ENCODE results near the gene KMT2A.
"Not testable (repeated sequence)": the region's sequence is repeated elsewhere in the genome, so short reads cannot be mapped to it uniquely, and the experiment has no call there.

The KMT2A gene

GRCh38 chr11:118441770-118442275 lies 5.5 kb downstream of the KMT2A start:
- peak overlapping the region; percentile 50 for H3K4me3 Mint-ChIP-seq

DNA sequence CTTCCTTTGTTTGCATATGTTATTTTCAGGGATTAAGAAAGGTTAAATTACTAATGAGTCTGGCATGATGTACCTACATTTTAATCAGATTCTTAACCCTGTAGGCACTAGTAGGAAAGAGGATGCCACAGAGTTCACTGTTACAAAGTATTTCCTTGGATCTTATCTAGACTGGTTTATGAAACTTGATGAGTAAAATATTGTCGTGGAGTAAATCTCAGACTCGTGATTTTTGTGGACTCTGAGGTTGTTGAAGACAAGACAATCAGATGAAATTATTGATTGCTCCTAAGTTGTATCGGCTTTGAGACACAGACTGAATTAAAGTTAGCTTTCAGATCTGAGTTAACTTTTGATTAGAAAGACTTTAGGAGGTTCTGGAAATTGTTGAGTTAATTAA lies 6.0 kb downstream of the KMT2A start:
- H3K4me1 Mint-ChIP-seq (ENCODE audit: low read depth): peaks cover 73% of the 10 kb centered on the region
- peaks cover 58% of the 10 kb centered on the region for H3K36me3 Mint-ChIP-seq (ENCODE audit: low read depth)
- H3K4me3 Mint-ChIP-seq: peak overlapping the region; percentile 50
- H3K27me3 Mint-ChIP-seq (ENCODE audit: low read depth): no peaks in the 10 kb centered on the region
- DNase-seq (ENCODE audit: low spot score): no peak
- no peaks in the 10 kb centered on the region for H3K9me3 Mint-ChIP-seq
- peak overlapping the region; percentile 38 for H3K27ac Mint-ChIP-seq

More at GRCh38 chr11:118441770-118442275, 5.5 kb downstream of the KMT2A start:
- Mint-ChIP-seq H3K27me3 (ENCODE audit: low read depth) (no peaks in the 10 kb centered on the region), H3K27ac (peak overlapping the region; percentile 38), H3K4me1 (ENCODE audit: low read depth) (peaks cover 68% of the 10 kb centered on the region), H3K36me3 (ENCODE audit: low read depth) (peaks cover 55% of the 10 kb centered on the region), H3K9me3 (no peaks in the 10 kb centered on the region)
- DNase-seq (ENCODE audit: low spot score): no peak

DNA sequence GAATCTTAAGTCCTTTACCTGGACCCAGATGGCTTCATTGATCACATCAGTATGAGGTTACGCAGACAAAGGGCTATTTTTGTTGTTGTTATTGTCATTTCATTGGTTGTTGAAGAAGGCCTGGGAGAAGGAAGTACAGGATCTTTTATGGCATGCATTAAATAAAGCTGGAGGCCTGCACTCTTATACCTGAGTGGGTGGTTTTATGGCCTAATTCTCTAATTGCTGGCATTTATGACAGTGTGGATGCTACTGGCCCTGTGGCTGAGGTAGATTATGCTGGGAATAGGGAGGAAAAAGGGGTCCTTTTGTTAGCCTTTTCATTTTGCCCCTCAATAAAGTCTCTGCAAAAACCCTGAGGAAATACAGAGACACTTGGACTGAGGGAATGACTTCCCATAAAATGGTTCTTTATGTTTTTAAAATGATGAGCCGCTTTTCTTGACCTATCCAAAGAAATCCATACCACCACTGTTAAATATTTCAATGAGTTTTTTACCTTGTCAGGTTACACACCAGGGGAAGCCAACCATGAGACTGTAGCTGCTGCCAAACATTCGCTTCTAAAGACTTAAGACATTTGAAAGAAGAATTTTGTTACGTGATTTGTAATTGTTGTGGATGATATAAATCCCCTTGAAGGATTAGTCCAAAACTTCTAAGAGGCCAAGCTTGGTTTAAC lies 6.8 kb downstream of the KMT2A start:
- DNase-seq (ENCODE audit: low spot score): no peak
- H3K27me3 Mint-ChIP-seq (ENCODE audit: low read depth): no peaks in the 10 kb centered on the region
- peak overlapping the region; percentile 53 for H3K27ac Mint-ChIP-seq
- peaks cover 77% of the 10 kb centered on the region for H3K4me1 Mint-ChIP-seq (ENCODE audit: low read depth)
- H3K9me3 Mint-ChIP-seq: no peaks in the 10 kb centered on the region
- peaks cover 64% of the 10 kb centered on the region for H3K36me3 Mint-ChIP-seq (ENCODE audit: low read depth)
- peak overlapping the region; percentile 37 for H3K4me3 Mint-ChIP-seq

DNA sequence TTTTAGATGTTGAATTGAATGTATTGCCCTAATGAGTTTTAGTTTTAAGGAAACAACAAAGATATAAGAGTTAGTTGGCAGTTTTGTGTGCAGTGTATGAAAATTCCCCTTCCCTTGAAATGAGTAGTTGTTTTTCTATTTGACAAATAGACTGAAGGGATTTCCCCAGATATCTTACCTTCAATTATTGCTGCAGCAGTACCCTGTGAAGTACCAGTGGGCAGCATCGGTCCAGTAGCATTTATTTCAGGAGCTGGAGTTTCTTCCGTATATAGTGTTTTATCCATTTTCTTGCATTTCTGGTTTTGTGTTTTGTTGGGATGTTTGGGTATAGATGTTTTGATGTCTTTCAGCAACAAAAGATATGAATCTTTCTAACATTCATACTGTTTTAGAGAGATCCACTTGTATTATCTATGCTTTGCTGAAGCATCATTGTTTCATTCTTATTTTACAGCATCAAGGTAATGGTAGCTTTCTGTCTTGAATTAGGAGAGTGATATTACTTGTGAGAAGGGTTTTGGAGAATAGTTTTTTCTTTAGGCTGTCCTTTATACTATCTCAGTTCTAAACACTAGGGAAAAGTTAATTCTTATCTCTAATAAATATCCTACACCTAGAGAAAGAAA lies 7.4 kb downstream of the KMT2A start:
- peak overlapping the region; percentile 37 for H3K4me3 Mint-ChIP-seq
- H3K9me3 Mint-ChIP-seq: no peaks in the 10 kb centered on the region
- peak overlapping the region; percentile 14 for H3K27ac Mint-ChIP-seq
- no peaks in the 10 kb centered on the region for H3K27me3 Mint-ChIP-seq (ENCODE audit: low read depth)
- H3K4me1 Mint-ChIP-seq (ENCODE audit: low read depth): peaks cover 82% of the 10 kb centered on the region
- DNase-seq (ENCODE audit: low spot score): peak; percentile 19
- peaks cover 66% of the 10 kb centered on the region for H3K36me3 Mint-ChIP-seq (ENCODE audit: low read depth)

DNA sequence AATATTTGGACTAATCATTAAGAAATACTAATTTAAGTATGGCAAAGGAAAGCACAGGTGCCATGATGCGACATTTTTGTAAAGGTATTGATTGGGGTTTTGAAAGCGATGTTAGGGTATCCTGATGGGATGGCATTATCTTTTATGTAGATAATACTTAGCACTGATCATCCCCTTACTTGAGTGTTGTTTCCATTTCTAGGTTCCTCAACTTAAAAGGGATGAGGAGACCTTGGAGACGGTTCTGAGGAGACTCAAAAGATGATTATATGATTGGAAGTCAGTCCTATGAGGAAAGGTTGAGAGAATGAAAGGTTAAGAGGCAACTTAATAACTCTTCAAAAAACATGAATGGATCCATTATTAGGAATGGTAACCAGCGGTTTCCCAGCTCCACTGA lies 11.1 kb downstream of the KMT2A start:
- H3K27ac Mint-ChIP-seq: peak overlapping the region; percentile 28
- H3K4me1 Mint-ChIP-seq (ENCODE audit: low read depth): peaks cover 64% of the 10 kb centered on the region
- peaks cover 53% of the 10 kb centered on the region for H3K36me3 Mint-ChIP-seq (ENCODE audit: low read depth)
- peak overlapping the region; percentile 53 for H3K4me3 Mint-ChIP-seq
- no peaks in the 10 kb centered on the region for H3K9me3 Mint-ChIP-seq
- H3K27me3 Mint-ChIP-seq (ENCODE audit: low read depth): no peaks in the 10 kb centered on the region
- DNase-seq (ENCODE audit: low spot score): no peak

GRCh38 chr11:118448294-118448693 lies 12.0 kb downstream of the KMT2A start:
- no peaks in the 10 kb centered on the region for H3K9me3 Mint-ChIP-seq
- H3K27ac Mint-ChIP-seq: peak overlapping the region; percentile 19
- peaks cover 58% of the 10 kb centered on the region for H3K36me3 Mint-ChIP-seq (ENCODE audit: low read depth)
- peak overlapping the region; percentile 53 for H3K4me3 Mint-ChIP-seq
- peaks cover 61% of the 10 kb centered on the region for H3K4me1 Mint-ChIP-seq (ENCODE audit: low read depth)
- no peaks in the 10 kb centered on the region for H3K27me3 Mint-ChIP-seq (ENCODE audit: low read depth)
- peak; percentile 29 for DNase-seq (ENCODE audit: low spot score)

DNA sequence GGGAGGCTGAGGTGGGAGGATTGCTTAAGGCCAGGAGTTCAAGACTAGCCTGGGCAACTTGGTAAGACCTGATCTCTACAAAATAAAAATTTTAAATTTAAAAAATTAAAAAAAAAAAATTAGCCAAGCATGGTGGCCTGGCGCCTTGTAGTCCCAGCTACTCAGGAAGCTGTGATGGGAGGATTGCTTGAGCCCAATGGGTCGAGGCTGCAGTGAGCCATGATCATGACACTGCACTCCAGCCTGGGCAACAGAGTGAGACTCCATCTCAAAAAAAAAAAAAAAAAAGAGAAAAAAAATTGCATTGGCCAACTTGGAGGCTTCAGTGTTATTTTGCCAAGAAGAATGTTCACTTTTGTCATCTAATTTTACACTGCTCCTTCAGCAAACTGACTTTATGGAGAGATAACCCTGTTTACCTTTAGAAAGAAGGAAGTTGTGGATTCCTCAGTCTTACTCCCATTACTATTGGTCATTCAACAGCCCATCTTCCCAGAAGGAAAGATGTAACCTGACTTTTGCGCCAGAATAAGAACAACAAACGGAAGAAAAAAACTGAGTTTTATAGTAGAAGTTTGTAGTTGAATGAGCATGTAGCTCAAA lies 13.1 kb downstream of the KMT2A start:
- H3K27me3 Mint-ChIP-seq (ENCODE audit: low read depth): no peaks in the 10 kb centered on the region
- DNase-seq (ENCODE audit: low spot score): no peak
- no peak overlapping the region for H3K4me3 Mint-ChIP-seq
- no peak overlapping the region for H3K27ac Mint-ChIP-seq
- H3K4me1 Mint-ChIP-seq (ENCODE audit: low read depth): peaks cover 56% of the 10 kb centered on the region
- peaks cover 61% of the 10 kb centered on the region for H3K36me3 Mint-ChIP-seq (ENCODE audit: low read depth)
- H3K9me3 Mint-ChIP-seq: no peaks in the 10 kb centered on the region

GRCh38 chr11:118450451-118450850 lies 14.2 kb downstream of the KMT2A start:
- no peak for DNase-seq (ENCODE audit: low spot score)
- peaks cover 52% of the 10 kb centered on the region for H3K4me1 Mint-ChIP-seq (ENCODE audit: low read depth)
- no peaks in the 10 kb centered on the region for H3K9me3 Mint-ChIP-seq
- no peaks in the 10 kb centered on the region for H3K27me3 Mint-ChIP-seq (ENCODE audit: low read depth)
- H3K4me3 Mint-ChIP-seq: no peak overlapping the region
- no peak overlapping the region for H3K27ac Mint-ChIP-seq
- peaks cover 56% of the 10 kb centered on the region for H3K36me3 Mint-ChIP-seq (ENCODE audit: low read depth)

GRCh38 chr11:118462178-118462577 lies 25.9 kb downstream of the KMT2A start:
- H3K4me3 Mint-ChIP-seq: no peak overlapping the region
- no peak for DNase-seq (ENCODE audit: low spot score)
- H3K27ac Mint-ChIP-seq: no peak overlapping the region
- peaks cover 15% of the 10 kb centered on the region for H3K4me1 Mint-ChIP-seq (ENCODE audit: low read depth)
- no peaks in the 10 kb centered on the region for H3K9me3 Mint-ChIP-seq
- no peaks in the 10 kb centered on the region for H3K27me3 Mint-ChIP-seq (ENCODE audit: low read depth)
- peaks cover 13% of the 10 kb centered on the region for H3K36me3 Mint-ChIP-seq (ENCODE audit: low read depth)

DNA sequence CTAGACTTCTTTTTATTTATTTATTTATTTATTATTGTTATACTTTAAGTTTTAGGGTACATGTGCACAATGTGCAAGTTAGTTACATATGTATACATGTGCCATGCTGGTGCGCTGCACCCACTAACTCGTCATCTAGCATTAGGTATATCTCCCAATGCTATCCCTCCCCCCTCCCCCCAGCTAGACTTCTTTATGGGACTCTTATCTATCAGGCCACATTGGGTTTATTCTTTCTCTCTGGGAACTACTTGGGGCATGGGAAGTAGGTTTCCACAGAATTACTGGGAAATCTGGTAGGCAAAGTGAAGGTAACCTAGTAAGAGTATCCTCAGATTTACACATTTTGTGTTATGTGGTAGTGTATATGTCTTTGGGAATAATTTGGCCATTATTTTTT lies 32.7 kb downstream of the KMT2A start:
- not testable (repeated sequence) for DNase-seq (ENCODE audit: low spot score); H3K27me3 Mint-ChIP-seq (ENCODE audit: low read depth); H3K4me3 Mint-ChIP-seq; H3K9me3 Mint-ChIP-seq; H3K27ac Mint-ChIP-seq
- Mint-ChIP-seq H3K36me3 (ENCODE audit: low read depth) (peaks cover 35% of the 10 kb centered on the region), H3K4me1 (ENCODE audit: low read depth) (peaks cover 13% of the 10 kb centered on the region)

- H3K9me3 Mint-ChIP-seq: no peaks in the 10 kb centered on the region
- H3K27ac Mint-ChIP-seq: peak overlapping the region; percentile 38
- peaks cover 13% of the 10 kb centered on the region for H3K4me1 Mint-ChIP-seq (ENCODE audit: low read depth)
- H3K27me3 Mint-ChIP-seq (ENCODE audit: low read depth): no peaks in the 10 kb centered on the region
- peaks cover 41% of the 10 kb centered on the region for H3K36me3 Mint-ChIP-seq (ENCODE audit: low read depth)
- H3K4me3 Mint-ChIP-seq: no peak overlapping the region
- no peak for DNase-seq (ENCODE audit: low spot score)
Measured at GRCh38 chr11:118471030-118471429, 34.7 kb downstream of the KMT2A start.

GRCh38 chr11:118473537-118473936 lies 37.2 kb downstream of the KMT2A start:
- no peak for DNase-seq (ENCODE audit: low spot score)
- Mint-ChIP-seq H3K4me1 (ENCODE audit: low read depth) (peaks cover 13% of the 10 kb centered on the region), H3K27ac (no peak overlapping the region), H3K9me3 (no peaks in the 10 kb centered on the region), H3K36me3 (ENCODE audit: low read depth) (peaks cover 62% of the 10 kb centered on the region), H3K27me3 (ENCODE audit: low read depth) (no peaks in the 10 kb centered on the region), H3K4me3 (no peak overlapping the region)

DNA sequence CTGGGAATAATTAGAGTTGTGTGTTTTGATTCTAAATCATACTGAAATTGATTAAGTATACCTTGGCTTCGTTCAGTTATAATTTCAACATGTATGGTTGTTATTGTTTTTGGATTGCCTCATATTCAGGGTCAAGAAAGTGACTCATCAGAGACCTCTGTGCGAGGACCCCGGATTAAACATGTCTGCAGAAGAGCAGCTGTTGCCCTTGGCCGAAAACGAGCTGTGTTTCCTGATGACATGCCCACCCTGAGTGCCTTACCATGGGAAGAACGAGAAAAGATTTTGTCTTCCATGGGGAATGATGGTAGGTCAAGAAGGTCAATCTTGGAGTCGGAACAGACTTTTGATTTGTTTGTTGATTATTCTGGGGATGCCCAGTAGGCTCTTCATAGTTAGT lies 40.4 kb downstream of the KMT2A start:
- H3K9me3 Mint-ChIP-seq: no peaks in the 10 kb centered on the region
- H3K36me3 Mint-ChIP-seq (ENCODE audit: low read depth): peaks cover 68% of the 10 kb centered on the region
- no peak for DNase-seq (ENCODE audit: low spot score)
- no peaks in the 10 kb centered on the region for H3K27me3 Mint-ChIP-seq (ENCODE audit: low read depth)
- H3K27ac Mint-ChIP-seq: no peak overlapping the region
- peaks cover 4% of the 10 kb centered on the region for H3K4me1 Mint-ChIP-seq (ENCODE audit: low read depth)
- no peak overlapping the region for H3K4me3 Mint-ChIP-seq

- H3K9me3 Mint-ChIP-seq; DNase-seq (ENCODE audit: low spot score); H3K4me1 Mint-ChIP-seq (ENCODE audit: low read depth); H3K27me3 Mint-ChIP-seq (ENCODE audit: low read depth); H3K4me3 Mint-ChIP-seq; H3K27ac Mint-ChIP-seq: not testable (repeated sequence)
- H3K36me3 Mint-ChIP-seq (ENCODE audit: low read depth): peaks cover 70% of the 10 kb centered on the region
Measured at GRCh38 chr11:118481238-118481637, 44.9 kb downstream of the KMT2A start.
